Heart right ventricle (tissue), 16 donors: ENCODE measurements around the gene WDFY4. TPM values are rescaled to one million over a fixed set of nuclear protein-coding genes. Genes with fewer than 3 reads are reported as not detected.

Source experiments
- ATAC-seq, 8 donors: fragments of 200-7000 bp; cut with Tn5 transposase; one replicate each; pipeline ENCODE4 v1.9.1; 2020; ENCODE audit warnings: mild to moderate bottlenecking in 8 of 8, moderate library complexity in 8 of 8, moderate number of reproducible peaks in 1 of 8
- DNase-seq, 2 donors: peaks; one replicate each; pipeline ENCODE4 v3.0.0-alpha.2; 2020
- H3K27ac ChIP-seq, 10 donors: fragments of 200-600 bp; sonication (generic) in 2 of 10; one replicate each; pipeline versions ENCODE4 v1.5.0 to v1.8.0; 2020 to 2022; ENCODE audit warnings: mild to moderate bottlenecking in 3 of 10
- H3K27me3 ChIP-seq, 7 donors: fragments of 200-600 bp; one replicate each; pipeline ENCODE4 v1.8.0; 2021 to 2022; ENCODE audit warnings: mild to moderate bottlenecking in 2 of 7
- H3K36me3 ChIP-seq, 9 donors: fragments of 200-600 bp; sonication (generic) in 1 of 9; one replicate each; pipeline versions ENCODE4 v1.5.0 to v1.8.0; 2020 to 2022; ENCODE audit warnings: mild to moderate bottlenecking in 2 of 9
- H3K4me1 ChIP-seq, 9 donors: fragments of 200-600 bp; sonication (generic) in 1 of 9; one replicate each; pipeline versions ENCODE4 v1.5.0 to v1.8.0; 2020 to 2022; ENCODE audit warnings: mild to moderate bottlenecking in 4 of 9
- H3K4me3 ChIP-seq, 10 donors: fragments of 200-600 bp; sonication (generic) in 2 of 10; one replicate each; pipeline versions ENCODE4 v1.5.0 to v1.8.0; 2020 to 2022; ENCODE audit warnings: mild to moderate bottlenecking in 7 of 10, moderate library complexity in 2 of 10
- H3K9me3 ChIP-seq, 11 donors: fragments of 200-600 bp in 10 of 11; sonication (generic) in 2 of 11; one replicate each; pipeline versions ENCODE4 v1.5.0 to v1.8.0; 2013 to 2022; ENCODE audit warnings: mild to moderate bottlenecking in 2 of 11, control low read depth in 1 of 11, moderate library complexity in 1 of 11
- CTCF ChIP-seq, 9 donors: fragments of 200-600 bp; sonication (generic) in 2 of 9; IDR thresholded peaks; one replicate each; pipeline versions ENCODE4 v1.5.0 to v1.8.0; 2021 to 2022; ENCODE audit warnings: antibody characterized with exemption in 9 of 9, mild to moderate bottlenecking in 5 of 9, moderate library complexity in 1 of 9
- WGBS, 2 donors: extraction: QIAGEN DNeasy Blood & Tissue Kit; methylation state at CpG; one replicate each; pipeline ENCODE4 v1.1.7; 2013; ENCODE audit warnings: inconsistent platforms in 1 of 2; 5-methylcytosine and 5-hydroxymethylcytosine counted together
- intact Hi-C, 10 donors: fragments of 100-400 bp; cut with DNase I; formaldehyde crosslinking; loops; one replicate each; pipeline versions ENCODE4 v1.11.1 to v1.14.2; 2022
- polyA plus RNA-seq, 2 donors: library from polyadenylated mRNA; stranded (reverse); fragments of 200-250 nt; gene quantifications; one replicate each; pipeline ENCODE4 v1.2.3, GENCODE V29; 2013
- total RNA-seq, 10 donors: library from RNA; stranded (reverse); fragmentation: NEBNext Ultra II Directional in 3 of 10; extraction: Animal tissue kit (Norgen Biotek cat#: 25700) in 3 of 10; gene quantifications; one replicate each; pipeline versions ENCODE4 v1.2.1 to v1.2.4, GENCODE V29; 2021 to 2023
- donor health status: Arrhythmogenic right ventricular cardiomyopathy.
- donor health status: ischemic (EF 13 %, LVEDD 7.1; RV severe dilation, severe dysfunction).
- donor health status: healthy with polysubstance abuse.
- donor health status: DM: no; HTN: yes; CAD: no.
- donor health status: DM: no; HTN: no; CAD: no.
- donor health status: ischemic (EF 25% LVEDD 6.9; RV normal size, moderate dysfunction).
- donor health status: ischemic (EF 25% LVEDD 5.7; RV mildly dilated, moderate dysfunction).
- donor health status: healthy.
- donor health status: DM: yes; HTN: yes; CAD: no.
- donor health status: Ischemic cardiomyopathy.
- donor health status: ischemic (EF 35%, LVEDD 5.7; RV mildly dilated, moderate dysfunction).
- donor health status: nonischemic (EF 11% LVEDD 7.7; RV severe dilation, severe dysfunction).
- donor health status: DM: yes; HTN: yes; CAD: no.
- donor health status: PGD.
- donor health status: ischemic (EF 29% LVEDD 5.4; RV normal size, mild dysfunction).
- donor health status: nonischemic (EF 23%, LVEDD 6.1; RV moderate dilation, normal function).

WDFY4 gene
- total and polyA plus RNA-seq, 12 donors: 0.59 to 7.4 (median 0.92) TPM

- H3K4me3 ChIP-seq: no peak overlapping the region
- DNase-seq: no peak
- peaks cover 0 to 19% (median 0%) of the 10 kb centered on the region in 9 donors for H3K4me1 ChIP-seq
- no peaks in the 10 kb centered on the region for H3K9me3 ChIP-seq
- no peaks in the 10 kb centered on the region for H3K36me3 ChIP-seq
- no peak overlapping the region for H3K27ac ChIP-seq
- no peak for TF ChIP-seq CTCF (IDR thresholded peaks at IDR 0.05)
- ATAC-seq: peak in 1 of 8 donors; percentile 11
- 92 to 97% methylated on average over 13 of the region's 13 CpGs for WGBS, 2 donors
- H3K27me3 ChIP-seq: no peaks in the 10 kb centered on the region
- intact Hi-C loops: no loop called here
These were observed 11.2 kb downstream of the WDFY4 start for GRCh38 chr10:48695636-48696534.

GRCh38 chr10:48696535-48696873 lies 11.8 kb downstream of the WDFY4 start:
- no peak overlapping the region for H3K4me3 ChIP-seq
- no peaks in the 10 kb centered on the region for H3K27me3 ChIP-seq
- H3K36me3 ChIP-seq: no peaks in the 10 kb centered on the region
- DNase-seq (no peak), ATAC-seq (no peak)
- 91 to 97% methylated on average over 4 of the region's 4 CpGs for WGBS, 2 donors
- H3K9me3 ChIP-seq: no peaks in the 10 kb centered on the region
- no peak for TF ChIP-seq CTCF (IDR thresholded peaks at IDR 0.05)
- no peak overlapping the region for H3K27ac ChIP-seq
- intact Hi-C loops: no loop called here
- H3K4me1 ChIP-seq: peaks cover 0 to 19% (median 0%) of the 10 kb centered on the region in 9 donors

GRCh38 chr10:48697091-48697490 lies 12.4 kb downstream of the WDFY4 start:
- WGBS, 2 donors: 87 to 96% methylated on average over 5 of the region's 5 CpGs
- H3K27ac ChIP-seq: no peak overlapping the region
- ATAC-seq: peak in 1 of 8 donors; percentile 42
- peaks cover 0 to 19% (median 0%) of the 10 kb centered on the region in 9 donors for H3K4me1 ChIP-seq
- H3K27me3 ChIP-seq: no peaks in the 10 kb centered on the region
- H3K4me3 ChIP-seq: no peak overlapping the region
- intact Hi-C loops: no loop called here
- no peak for DNase-seq
- H3K9me3 ChIP-seq: no peaks in the 10 kb centered on the region
- TF ChIP-seq CTCF (IDR thresholded peaks at IDR 0.05): no peak
- H3K36me3 ChIP-seq: no peaks in the 10 kb centered on the region

- Histone ChIP-seq H3K4me1 (peaks cover 0 to 19% (median 0%) of the 10 kb centered on the region in 9 donors), H3K36me3 (no peaks in the 10 kb centered on the region), H3K9me3 (no peaks in the 10 kb centered on the region), H3K27ac (peak overlapping the region in 3 of 10 donors; percentile 7 to 51 (median 17)), H3K27me3 (no peaks in the 10 kb centered on the region), H3K4me3 (no peak overlapping the region)
- ATAC-seq (peak in 7 of 8 donors; percentile 31 to 84 (median 67)), DNase-seq (peak in 1 of 2 donors; percentile 21)
- intact Hi-C loops: no loop called here
- TF ChIP-seq CTCF (IDR thresholded peaks at IDR 0.05): no peak
- WGBS, 2 donors: 72 to 78% methylated on average over 19 of the region's 19 CpGs
These were observed 13.4 kb downstream of the WDFY4 start for GRCh38 chr10:48697821-48698764.
